ENCODE results near the gene PTPN2. TPM values are rescaled to one million over a fixed set of nuclear protein-coding genes. Genes with fewer than 3 reads are reported as not detected.

The PTPN2 gene
- total RNA-seq, 4 donors from 2014 or later = 22.9 to 57.6 (median 37.5) TPM

DNA sequence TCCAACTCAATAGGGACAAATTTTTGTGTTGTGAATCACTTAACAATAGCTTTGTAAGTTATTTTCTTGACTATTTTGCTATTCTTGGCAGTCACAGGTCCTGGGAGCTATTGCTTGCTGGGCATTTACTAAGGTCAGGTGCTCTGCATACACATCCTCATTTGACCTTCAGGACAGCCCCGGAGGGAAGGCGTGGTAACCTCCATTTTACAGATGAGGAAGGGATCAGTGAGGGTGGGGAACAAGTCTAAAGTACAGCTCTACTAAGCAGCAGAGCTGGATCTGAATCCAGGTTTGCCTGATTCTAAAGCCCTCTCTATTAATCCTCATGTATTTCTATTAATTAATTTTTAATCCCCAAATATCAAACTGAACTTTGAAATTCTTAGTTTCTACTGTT is 58.8 kb downstream of the PTPN2 start:
- DNase-seq = no peak
- Histone ChIP-seq H3K27ac (no peak overlapping the region), H3K4me1 (no peaks in the 10 kb centered on the region), H3K4me3 (no peak overlapping the region), H3K27me3 (no peaks in the 10 kb centered on the region), H3K9me3 (peaks cover 0 to 11% of the 10 kb centered on the region in 2 donors), H3K36me3 (no peaks in the 10 kb centered on the region)
- intact Hi-C loops (cut with DNase I; ENCODE audit: low total_unique reads) = no loop called here
- no peak for TF ChIP-seq POLR2A (IDR thresholded peaks at IDR 0.05)
- TF ChIP-seq, protein P1, sequence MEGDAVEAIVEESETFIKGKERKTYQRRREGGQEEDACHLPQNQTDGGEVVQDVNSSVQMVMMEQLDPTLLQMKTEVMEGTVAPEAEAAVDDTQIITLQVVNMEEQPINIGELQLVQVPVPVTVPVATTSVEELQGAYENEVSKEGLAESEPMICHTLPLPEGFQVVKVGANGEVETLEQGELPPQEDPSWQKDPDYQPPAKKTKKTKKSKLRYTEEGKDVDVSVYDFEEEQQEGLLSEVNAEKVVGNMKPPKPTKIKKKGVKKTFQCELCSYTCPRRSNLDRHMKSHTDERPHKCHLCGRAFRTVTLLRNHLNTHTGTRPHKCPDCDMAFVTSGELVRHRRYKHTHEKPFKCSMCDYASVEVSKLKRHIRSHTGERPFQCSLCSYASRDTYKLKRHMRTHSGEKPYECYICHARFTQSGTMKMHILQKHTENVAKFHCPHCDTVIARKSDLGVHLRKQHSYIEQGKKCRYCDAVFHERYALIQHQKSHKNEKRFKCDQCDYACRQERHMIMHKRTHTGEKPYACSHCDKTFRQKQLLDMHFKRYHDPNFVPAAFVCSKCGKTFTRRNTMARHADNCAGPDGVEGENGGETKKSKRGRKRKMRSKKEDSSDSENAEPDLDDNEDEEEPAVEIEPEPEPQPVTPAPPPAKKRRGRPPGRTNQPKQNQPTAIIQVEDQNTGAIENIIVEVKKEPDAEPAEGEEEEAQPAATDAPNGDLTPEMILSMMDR (IDR thresholded peaks at IDR 0.05) = no peak

DNA sequence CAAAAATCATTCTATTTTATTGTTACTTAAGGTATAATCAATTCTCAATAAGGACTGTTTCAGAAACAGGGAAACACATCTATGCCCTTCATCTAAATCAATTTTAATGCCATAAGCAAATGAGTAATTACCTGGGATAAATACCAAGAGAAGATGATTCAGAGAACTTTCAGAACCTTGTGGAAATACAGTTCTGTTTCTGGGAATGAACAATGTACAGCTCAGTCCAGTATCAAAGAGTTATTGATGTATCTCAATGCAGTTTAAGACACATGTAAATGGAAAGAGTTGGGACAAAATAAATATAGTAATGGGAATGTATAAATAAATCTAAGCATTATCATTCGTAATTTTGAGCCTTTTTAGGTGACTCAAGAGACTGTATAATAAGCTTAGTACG is 60.1 kb downstream of the PTPN2 start:
- H3K4me3 ChIP-seq = no peak overlapping the region
- no peak for DNase-seq
- H3K4me1 ChIP-seq = no peaks in the 10 kb centered on the region
- H3K27ac ChIP-seq = no peak overlapping the region
- TF ChIP-seq, protein P1 (IDR thresholded peaks at IDR 0.05) = no peak
- TF ChIP-seq POLR2A (IDR thresholded peaks at IDR 0.05) = no peak
- intact Hi-C loops (cut with DNase I; ENCODE audit: low total_unique reads) = no loop called here
- peaks cover 0 to 11% of the 10 kb centered on the region in 2 donors for H3K9me3 ChIP-seq
- H3K27me3 ChIP-seq = no peaks in the 10 kb centered on the region
- no peaks in the 10 kb centered on the region for H3K36me3 ChIP-seq

GRCh38 chr18:12821408-12821807 is 62.6 kb downstream of the PTPN2 start:
- no peak for TF ChIP-seq POLR2A (IDR thresholded peaks at IDR 0.05)
- TF ChIP-seq, protein P1 (IDR thresholded peaks at IDR 0.05) = no peak
- no peak overlapping the region for H3K4me3 ChIP-seq
- intact Hi-C loops (cut with DNase I; ENCODE audit: low total_unique reads) = no loop called here
- no peaks in the 10 kb centered on the region for H3K9me3 ChIP-seq
- no peaks in the 10 kb centered on the region for H3K36me3 ChIP-seq
- no peak for DNase-seq
- H3K4me1 ChIP-seq = no peaks in the 10 kb centered on the region
- no peak overlapping the region for H3K27ac ChIP-seq
- no peaks in the 10 kb centered on the region for H3K27me3 ChIP-seq

DNA sequence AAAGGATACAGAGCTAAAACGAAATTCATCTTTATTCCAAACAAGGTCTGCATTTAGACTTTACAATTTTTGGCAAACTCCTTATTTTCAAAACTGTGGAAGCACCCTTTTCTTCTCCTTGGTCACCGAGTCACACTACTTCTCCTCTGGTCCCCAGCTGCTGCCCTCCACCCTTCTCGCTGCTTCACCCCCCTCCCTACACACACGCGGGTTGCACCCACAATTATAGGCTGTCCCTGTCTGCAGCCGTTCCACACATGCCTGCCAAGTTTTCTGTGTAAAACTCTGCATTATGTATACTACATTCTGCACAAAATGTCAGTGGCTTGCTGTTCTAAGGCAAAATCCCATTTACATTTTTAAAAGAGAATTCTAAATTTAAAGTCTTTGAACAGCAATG is 63.5 kb downstream of the PTPN2 start:
- Histone ChIP-seq H3K27ac (no peak overlapping the region), H3K9me3 (no peaks in the 10 kb centered on the region), H3K4me3 (no peak overlapping the region), H3K27me3 (no peaks in the 10 kb centered on the region), H3K36me3 (no peaks in the 10 kb centered on the region), H3K4me1 (no peaks in the 10 kb centered on the region)
- TF ChIP-seq POLR2A (IDR thresholded peaks at IDR 0.05) = no peak
- TF ChIP-seq, protein P1 (IDR thresholded peaks at IDR 0.05) = no peak
- intact Hi-C loops (cut with DNase I; ENCODE audit: low total_unique reads) = no loop called here
- no peak for DNase-seq

GRCh38 chr18:12819841-12820240 is 64.2 kb downstream of the PTPN2 start:
- H3K27ac ChIP-seq = no peak overlapping the region
- H3K9me3 ChIP-seq = no peaks in the 10 kb centered on the region
- intact Hi-C loops (cut with DNase I; ENCODE audit: low total_unique reads) = no loop called here
- H3K4me3 ChIP-seq = no peak overlapping the region
- H3K36me3 ChIP-seq = no peaks in the 10 kb centered on the region
- no peaks in the 10 kb centered on the region for H3K4me1 ChIP-seq
- H3K27me3 ChIP-seq = no peaks in the 10 kb centered on the region
- TF ChIP-seq POLR2A (IDR thresholded peaks at IDR 0.05) = no peak
- TF ChIP-seq, protein P1 (IDR thresholded peaks at IDR 0.05) = no peak
- DNase-seq = no peak

Measured in uterus (tissue), 4 donors.